Colon (tissue), 2 donors: ENCODE data around the gene TLR2.
"Not testable (repeated sequence)": the region's sequence is repeated elsewhere in the genome, so short reads cannot be mapped to it uniquely, and the experiment has no call there.

Experiments used
- FAIRE-seq: peaks from 2 replicates; lab custom pipeline; 2012; peaks lifted over from hg19 to GRCh38; lab: Jason Lieb, UNC
- donor health status: control.
- donor health status: control.

The TLR2 gene

DNA sequence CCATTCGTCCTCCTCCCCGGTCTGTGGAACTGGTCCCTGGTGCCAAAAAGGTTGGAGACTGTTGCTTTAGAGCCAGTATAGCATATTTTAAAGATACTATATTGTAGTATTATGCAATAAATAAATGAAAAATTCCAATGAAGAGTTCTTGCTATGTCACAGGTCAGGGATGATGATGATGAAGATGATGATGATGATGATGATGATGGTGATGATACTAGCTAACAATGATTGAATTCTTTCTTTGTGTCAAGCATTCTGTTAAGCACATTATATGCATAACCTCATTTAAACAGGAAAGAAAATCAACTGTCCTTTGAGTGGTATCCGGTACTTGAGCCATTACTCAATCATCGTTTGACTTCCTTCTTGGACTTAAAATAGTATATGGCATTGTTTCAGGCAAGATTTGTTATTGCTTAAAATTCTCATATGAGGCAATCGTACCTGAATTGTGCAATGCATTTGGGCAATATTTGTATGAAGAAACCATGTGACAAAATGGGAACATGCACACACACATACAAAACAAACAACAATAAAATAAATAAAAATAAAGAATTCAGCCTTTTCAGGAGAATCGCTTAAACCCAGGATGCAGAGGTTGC lies 22.8 kb upstream of the TLR2 start:
- FAIRE-seq = no peak

GRCh38 chr4:153661908-153662307 lies 22.2 kb upstream of the TLR2 start:
- FAIRE-seq = no peak

DNA sequence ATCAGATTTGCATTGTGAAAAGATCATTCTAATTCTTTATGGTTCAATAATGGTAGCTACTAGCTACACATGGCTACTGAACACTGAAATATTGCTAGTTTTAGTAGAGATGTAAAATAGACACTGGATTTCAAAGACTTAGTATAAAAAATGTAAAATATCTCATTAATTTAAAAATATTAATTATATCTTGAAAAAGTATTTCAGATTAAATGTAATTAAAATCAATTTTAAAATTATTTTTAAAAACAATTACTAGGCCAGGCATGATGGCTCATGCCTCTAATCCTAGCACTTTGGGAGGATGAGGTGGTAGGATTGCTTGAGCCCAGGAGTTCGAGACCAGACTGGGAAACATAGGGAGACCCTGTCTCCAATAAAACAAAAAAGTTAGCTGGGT lies 20.4 kb upstream of the TLR2 start:
- FAIRE-seq = no peak

DNA sequence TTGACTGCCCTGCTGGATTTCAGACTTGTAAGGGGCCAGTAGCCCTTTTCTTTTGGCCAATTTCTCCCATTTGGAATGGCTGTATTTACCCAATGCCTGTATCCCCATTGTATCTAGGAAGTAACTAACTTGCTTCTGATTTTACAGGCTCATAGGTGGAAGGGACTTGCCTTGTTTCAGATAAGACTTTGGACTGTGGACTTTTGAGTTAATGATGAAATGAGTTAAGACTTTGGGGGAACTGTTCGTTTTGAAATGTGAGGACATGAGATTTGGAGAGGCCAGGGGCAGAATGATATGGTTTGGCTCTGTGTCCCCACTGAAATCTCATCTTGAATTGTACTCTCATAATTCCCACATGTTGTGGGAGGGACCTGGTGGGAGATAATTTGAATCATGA lies 17.6 kb upstream of the TLR2 start:
- FAIRE-seq = not testable (repeated sequence)

DNA sequence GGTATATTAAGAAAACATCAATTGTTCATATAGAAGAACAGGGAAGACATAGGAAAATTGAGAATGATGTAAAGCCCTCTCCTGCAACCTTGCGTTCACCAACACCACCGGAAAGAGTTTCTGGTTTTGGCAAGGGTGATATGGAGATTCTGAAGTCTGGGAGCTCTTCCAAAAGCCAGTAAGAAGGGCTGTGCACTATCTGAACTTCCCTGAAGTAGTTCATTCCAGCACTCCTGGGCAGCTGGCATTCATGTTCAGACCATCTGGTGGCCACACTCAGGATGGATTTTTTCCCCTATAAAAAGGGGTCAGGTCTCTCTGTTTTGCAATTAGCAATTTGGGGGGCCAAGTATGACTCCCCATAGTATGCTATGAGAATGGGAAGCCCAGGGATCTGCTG lies 15.4 kb upstream of the TLR2 start:
- no peak for FAIRE-seq

DNA sequence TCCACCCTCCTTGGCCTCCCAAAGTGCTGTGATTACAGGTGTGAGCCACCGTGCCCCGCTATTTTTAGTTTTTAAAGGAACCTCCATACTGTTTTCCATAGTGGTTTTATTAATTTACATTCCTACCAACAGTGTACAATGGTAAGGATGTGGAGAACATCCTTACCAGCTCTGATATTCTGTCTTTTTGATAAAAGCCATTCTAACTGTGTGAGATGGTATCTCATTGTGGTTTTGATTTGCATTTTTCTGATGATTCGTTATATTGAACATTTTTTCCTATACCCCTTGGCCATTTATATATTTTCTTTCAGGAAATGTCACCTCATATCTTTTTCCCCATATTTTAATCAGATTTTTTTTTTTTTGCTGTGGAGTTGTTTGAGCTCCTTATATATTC lies 14.2 kb upstream of the TLR2 start:
- FAIRE-seq = no peak

DNA sequence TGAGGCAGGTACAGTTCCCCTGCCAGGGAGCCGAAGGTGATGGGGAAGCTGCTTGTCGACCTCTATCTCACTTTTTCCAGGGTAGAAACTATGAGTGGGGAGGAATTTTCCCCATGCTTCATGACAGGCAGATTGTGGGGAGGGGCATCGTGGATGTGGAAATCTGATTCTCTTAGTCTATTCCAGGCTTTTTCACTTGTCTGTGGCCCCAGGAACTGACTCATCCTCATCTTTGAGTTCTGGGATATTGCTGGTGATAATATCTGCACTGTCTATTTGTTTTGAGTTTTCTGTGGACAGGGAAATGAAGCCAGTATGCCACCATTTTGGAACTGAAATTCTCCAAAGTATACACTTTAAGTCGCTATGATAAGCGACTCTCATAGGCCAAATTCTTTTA lies 7.6 kb upstream of the TLR2 start:
- no peak for FAIRE-seq

GRCh38 chr4:153676984-153677383 lies 7.1 kb upstream of the TLR2 start:
- no peak for FAIRE-seq

DNA sequence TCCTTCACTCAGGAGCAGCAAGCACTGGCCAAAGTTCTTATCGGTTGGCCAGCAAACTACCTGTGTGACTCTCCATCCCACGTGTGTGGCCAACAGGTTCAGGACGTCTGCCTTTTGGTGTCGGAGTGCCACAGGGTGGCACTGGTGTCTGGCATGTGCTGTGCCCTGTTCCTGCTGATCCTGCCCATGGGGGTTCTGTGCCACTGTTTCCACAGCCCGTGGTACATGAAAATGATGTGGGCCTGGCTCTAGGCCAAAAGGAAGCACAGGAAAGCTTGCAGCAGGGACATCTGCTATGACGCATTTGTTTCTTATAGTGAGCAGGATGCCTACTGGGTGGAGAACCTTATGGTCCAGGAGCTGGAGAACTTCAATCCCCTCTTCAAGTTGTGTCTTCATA lies 4.6 kb upstream of the TLR2 start:
- no peak for FAIRE-seq

- FAIRE-seq = no peak
These were observed 308 bp upstream of the TLR2 start for GRCh38 chr4:153683763-153684181.

DNA sequence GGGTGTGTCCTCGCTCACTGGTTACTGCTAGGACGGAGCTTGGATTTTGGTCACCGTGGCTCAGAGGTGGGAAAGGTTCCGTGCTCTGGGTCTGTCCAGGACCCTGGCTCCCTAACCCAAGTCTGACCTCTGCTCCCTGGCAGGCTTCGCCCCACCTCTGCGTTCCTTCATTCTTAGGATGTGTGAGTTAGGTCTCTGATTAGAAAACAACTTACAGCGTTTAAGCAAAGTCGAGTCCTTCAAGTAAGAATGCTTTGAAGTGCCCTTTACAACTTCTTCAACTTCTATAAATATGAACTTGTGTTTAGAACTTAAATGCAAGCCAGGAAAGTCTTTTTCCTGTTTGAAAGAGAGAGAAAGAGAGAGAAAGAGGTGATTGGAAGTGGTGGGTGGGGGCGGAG lies 891 bp downstream of the TLR2 start:
- no peak for FAIRE-seq

DNA sequence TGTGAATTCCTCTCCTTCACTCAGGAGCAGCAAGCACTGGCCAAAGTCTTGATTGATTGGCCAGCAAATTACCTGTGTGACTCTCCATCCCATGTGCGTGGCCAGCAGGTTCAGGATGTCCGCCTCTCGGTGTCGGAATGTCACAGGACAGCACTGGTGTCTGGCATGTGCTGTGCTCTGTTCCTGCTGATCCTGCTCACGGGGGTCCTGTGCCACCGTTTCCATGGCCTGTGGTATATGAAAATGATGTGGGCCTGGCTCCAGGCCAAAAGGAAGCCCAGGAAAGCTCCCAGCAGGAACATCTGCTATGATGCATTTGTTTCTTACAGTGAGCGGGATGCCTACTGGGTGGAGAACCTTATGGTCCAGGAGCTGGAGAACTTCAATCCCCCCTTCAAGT lies 20.4 kb downstream of the TLR2 start:
- FAIRE-seq = no peak

GRCh38 chr4:153705743-153706468 lies 21.8 kb downstream of the TLR2 start:
- no peak for FAIRE-seq

DNA sequence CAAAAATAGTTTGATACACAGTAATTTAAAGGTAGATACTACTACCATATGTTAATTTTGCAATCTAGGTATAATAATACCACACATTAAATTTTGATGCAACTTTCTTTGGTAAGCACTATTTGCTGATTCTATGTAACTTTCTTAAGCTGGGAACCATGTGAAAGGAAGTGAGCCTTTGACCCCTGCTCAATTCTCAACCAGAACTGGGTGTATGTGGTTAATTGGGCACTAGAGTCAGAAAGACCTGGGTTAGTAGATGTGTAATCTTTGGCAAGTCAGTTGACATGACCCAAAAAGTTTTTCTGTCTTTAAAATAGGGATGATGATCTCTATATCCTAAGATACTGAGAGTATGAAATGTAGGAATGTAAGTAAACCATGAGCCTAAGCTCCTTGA lies 22.4 kb downstream of the TLR2 start:
- no peak for FAIRE-seq

- no peak for FAIRE-seq
These were observed 26.6 kb downstream of the TLR2 start for GRCh38 chr4:153710681-153711080.

DNA sequence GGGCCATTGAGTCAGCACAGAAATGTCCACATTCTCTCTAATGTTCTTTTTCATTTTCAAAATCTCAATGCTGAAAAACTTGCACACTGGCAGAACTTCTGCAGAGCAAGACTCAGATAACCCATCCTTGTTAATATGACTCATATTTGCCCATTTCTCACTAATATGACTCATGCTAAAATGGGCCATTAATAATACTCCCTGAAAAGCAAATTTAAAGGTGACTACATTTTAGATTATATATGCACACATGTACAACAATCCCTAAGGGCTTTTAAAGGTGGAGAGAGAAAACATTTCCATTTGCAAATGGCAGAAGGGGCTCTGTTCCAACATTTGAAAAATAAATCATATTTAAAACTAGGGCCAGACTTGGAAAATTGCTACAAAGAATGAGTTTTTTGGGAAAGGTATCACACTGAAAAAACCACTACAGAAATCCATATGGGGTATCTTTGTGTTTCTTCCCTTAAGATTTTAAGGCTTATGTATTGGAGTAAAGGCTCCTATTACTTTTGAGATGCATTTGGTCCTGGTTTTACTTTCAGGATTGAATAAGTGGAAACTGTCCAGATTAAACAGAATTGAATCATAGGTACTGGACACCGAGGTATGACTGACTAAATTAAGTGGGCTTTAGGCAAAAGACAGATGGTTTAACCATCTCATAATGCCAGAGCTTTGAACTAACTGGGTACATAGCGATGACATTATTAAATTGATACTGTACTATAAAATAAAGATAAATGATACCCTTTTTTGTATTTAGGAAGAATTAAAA lies 30.0 kb downstream of the TLR2 start:
- FAIRE-seq = no peak

- no peak for FAIRE-seq
These were observed 38.0 kb downstream of the TLR2 start for GRCh38 chr4:153722036-153722435.

- FAIRE-seq = no peak
These were observed 40.5 kb downstream of the TLR2 start for GRCh38 chr4:153724606-153725005.

- no peak for FAIRE-seq
These were observed 41.2 kb downstream of the TLR2 start for GRCh38 chr4:153725136-153725830.

DNA sequence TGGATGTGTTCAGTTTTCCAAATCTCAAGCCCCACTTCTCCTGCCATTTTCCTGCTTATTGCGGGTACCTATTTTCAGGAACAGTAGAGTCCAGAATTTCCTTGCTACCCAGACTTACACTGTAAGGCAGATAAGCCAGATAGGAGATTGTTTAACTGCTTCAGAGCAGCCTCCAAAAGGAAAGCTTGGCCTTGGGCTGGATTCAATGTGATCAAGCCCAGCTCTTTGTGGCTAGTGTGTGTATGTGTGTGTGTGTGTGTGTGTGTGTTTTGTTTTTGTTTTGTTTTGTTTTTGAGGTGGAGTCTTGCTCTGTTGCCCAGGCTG lies 41.7 kb downstream of the TLR2 start:
- no peak for FAIRE-seq

- FAIRE-seq = no peak
These were observed 44.1 kb downstream of the TLR2 start for GRCh38 chr4:153728151-153728550.

- FAIRE-seq = no peak
These were observed 44.6 kb downstream of the TLR2 start for GRCh38 chr4:153728660-153729059.

DNA sequence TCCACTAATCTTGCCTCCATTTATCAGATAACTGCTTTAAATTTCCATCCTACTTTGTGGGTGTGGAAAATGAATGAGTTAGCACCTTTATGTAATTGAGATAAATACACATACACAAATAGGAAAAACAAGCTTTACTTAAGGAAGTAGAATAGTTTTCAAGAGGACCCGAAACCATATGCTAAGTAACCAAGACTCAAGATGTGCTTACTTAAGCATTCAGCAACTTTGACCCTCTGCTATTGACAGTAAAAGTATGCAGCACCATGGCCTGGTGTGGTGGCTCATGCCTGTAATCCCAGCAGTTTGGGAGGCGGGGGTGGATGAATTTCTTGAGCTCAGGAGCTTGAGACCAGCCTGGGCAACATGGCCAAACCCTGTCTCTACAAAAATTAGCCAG lies 45.8 kb downstream of the TLR2 start:
- FAIRE-seq = no peak
